ENCODE measurements around the gene OSBPL2. TPM values are rescaled to one million over a fixed set of nuclear protein-coding genes. Genes with fewer than 3 reads are reported as not detected.

The OSBPL2 gene
- total RNA-seq, 1 donor from 2014 or later = 37.9 TPM

GRCh38 chr20:62206388-62206775 is 31.9 kb upstream of the OSBPL2 start:
- intact Hi-C loops (cut with micrococcal nuclease) = no loop called here

- intact Hi-C loops (cut with micrococcal nuclease) = no loop called here
Observed at GRCh38 chr20:62208061-62208794, 30.1 kb upstream of the OSBPL2 start.

GRCh38 chr20:62208795-62209755 is 29.2 kb upstream of the OSBPL2 start:
- intact Hi-C loops (cut with micrococcal nuclease) = no loop called here

DNA sequence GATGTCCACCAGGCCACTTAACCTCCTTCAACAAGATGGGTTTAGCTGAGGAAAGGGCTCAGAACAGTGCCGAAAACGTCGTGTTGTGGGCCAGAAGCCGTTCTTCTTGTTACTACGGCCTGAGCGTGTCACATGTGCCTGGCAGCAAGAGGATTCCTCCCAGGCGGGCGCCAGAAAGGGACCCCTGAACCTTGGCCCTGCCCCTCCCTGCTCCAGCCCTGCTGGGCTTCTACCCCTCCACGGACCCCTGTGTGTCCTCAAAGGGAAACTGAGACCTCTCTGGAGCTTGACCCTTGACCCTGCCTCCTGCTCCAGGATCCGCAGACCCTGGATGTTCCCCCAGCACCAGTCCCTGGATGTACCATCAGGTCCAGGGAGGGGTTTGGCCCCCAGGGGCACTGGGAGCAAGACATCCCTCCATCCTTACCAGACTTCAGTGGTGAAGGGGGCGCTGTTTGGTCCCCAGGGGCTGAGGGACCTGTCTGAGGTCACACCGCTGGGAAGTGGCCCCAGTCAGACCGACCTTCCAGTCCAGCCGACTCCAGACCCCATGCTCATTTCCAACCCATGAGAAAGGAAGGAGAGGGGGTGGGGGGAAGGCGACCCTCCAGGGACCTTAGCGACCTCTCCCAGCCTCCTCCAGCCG is 28.3 kb upstream of the OSBPL2 start:
- intact Hi-C loops (cut with micrococcal nuclease) = no loop called here

DNA sequence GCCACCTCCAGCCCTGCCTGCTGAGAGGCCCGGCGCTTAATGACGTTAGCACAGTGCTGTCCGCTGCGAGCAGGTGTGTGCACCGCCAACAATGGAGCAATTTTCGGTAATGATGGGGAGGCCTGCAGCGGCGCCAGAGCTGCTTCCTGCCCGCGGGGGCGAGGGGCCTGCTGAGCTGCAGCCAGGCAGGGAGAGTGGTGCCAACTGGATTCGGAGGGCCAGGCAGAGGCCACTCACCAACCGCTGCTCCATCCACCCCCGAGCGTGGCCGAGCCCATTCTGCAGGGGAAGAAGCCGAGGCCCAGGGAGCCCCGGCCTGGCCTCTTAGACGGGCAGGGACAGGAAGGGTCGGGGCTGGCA is 27.8 kb upstream of the OSBPL2 start:
- intact Hi-C loops (cut with micrococcal nuclease) = no loop called here

DNA sequence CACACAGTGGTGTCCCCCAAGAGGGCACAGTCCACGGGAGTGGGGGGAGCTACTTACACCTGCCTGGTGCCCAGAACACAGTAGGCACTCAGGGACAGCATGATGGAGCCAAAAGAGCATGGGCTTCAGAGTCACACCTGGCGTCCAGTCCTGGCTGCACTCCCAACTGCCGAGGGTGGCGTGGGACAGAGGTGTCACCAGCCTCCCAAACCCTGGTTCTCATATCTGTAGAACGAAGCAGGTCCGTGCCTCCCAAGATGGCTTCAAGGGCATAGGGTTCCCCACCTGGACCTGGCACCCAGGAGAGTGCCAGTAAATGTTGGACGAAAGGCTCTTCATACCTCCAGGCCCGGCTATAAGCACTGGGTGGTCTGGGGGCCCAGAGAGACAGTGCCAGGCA is 27.1 kb upstream of the OSBPL2 start:
- intact Hi-C loops (cut with micrococcal nuclease) = no loop called here

DNA sequence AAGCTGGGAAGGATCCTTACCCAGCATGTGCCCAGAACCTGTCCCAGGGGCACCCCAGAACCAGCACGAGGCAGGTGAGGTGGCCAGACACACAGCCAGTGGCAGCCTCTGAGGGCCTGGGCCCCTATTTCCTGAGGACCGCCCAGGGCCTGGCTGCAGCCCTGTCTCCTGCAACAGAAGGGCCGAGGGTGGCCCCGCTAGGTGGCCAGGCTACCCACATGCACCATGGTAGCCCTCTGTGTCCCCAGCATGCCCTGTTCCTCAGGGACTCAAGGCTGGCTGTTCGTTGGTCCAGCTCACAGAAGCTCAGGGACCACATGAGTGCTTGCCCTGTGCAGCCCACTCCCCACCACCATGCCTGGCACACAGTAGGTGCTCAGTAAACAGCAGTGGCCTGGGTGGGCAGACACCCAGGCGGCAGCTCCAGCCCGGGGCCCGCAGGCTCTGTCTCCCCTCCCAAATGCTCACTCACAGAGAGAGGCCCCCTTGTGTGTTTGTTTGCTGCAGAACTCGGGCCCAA is 26.5 kb upstream of the OSBPL2 start:
- intact Hi-C loops (cut with micrococcal nuclease) = no loop called here

DNA sequence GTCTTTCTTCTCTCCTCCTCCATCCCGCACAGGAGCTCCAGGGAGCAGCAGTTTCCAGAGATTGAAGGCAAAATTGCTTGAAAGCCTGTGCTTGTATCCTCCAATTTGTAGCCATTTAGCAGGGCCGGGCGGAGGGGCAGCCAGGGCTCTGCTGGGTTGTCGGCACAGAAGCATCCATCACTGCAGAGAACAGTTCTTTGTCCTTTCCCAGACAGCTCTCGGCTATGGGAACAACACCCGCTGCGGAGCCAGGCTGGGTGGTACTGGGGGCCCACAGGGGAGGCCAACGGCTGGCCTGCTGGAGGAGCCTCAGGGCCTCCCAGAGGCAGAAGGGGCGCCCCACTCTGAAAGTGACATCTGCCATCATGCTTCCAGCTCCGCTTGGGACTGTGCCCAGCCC is 26.0 kb upstream of the OSBPL2 start:
- intact Hi-C loops (cut with micrococcal nuclease) = no loop called here

DNA sequence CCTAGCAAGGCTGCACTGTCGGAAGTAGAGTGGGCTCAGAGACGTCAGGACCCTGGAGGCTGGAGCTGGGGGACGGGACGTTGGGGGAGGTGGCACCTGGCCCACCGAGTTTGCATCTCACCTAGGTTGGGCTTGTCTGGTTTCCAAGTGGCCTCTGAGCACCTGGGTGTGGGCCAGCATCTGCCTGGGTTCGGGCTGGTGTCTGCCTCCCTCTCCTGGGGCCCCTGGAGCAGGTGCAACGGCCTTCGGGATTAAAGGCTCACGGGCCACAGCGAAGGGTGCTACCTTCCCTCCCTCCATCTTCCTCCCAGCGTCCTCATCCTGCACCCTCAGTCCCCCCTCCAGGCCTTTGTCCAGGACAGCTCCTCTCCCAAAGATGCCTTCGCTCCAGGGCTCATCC is 24.3 kb upstream of the OSBPL2 start:
- intact Hi-C loops (cut with micrococcal nuclease) = no loop called here

DNA sequence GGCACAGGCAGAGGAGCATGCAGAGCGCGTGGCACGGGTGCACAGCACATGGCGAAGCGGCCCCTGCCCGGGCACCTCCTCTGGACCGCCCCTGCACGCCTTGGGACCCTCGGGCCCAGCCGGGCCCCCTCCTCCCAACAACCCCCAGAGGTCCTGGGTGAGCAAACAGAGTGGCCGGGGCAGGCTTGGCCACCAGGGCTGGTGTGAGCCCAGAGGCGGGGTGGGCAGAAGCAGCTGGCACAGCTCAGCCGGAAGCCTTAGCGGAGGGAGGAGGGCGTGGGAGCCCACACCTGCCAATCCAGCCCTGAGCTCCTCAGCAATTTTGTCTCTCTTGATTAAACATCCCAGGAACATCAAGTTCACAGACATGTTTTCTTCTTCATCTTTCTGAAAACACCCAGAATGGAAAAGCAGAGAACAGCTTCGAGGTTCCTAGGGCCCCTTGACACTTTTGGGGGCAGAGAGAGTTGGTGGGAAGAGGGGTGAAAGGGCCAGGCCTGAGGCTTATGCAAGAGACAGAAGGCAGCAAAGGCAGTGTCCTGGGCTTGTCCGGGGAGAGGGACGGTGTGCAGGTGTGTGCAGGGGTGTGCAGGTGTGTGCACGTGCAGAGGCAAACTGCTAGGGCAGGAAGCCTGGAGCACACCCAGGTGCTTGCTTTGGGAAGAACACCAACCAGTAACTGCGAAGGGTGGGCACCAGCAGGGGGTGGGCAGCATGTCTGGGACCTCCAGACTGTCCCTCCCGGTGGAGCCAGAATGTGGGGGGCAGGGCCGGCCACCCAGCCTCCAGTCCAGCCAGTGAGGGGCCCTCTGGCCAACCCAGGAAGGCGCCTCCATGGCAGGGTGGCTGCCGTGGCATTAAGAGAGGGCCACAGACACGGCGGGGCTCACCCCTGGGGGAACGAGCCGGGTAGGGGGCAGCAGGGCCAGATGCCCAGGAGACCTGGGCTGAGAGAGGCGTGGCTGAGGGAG is 23.0 kb upstream of the OSBPL2 start:
- intact Hi-C loops (cut with micrococcal nuclease) = no loop called here

GRCh38 chr20:62215991-62216635 is 22.2 kb upstream of the OSBPL2 start:
- intact Hi-C loops (cut with micrococcal nuclease) = no loop called here

GRCh38 chr20:62216636-62217566 is 21.4 kb upstream of the OSBPL2 start:
- intact Hi-C loops (cut with micrococcal nuclease) = no loop called here

GRCh38 chr20:62217913-62218773 is 20.2 kb upstream of the OSBPL2 start:
- intact Hi-C loops (cut with micrococcal nuclease) = no loop called here

- intact Hi-C loops (cut with micrococcal nuclease) = no loop called here
Observed at GRCh38 chr20:62219101-62219991, 19.0 kb upstream of the OSBPL2 start.

- intact Hi-C loops (cut with micrococcal nuclease) = loop anchor here (1.0 kb wide), 2 partner anchors 18 to 38 kb away; partner anchors contain the start of gene OSBPL2
Observed at GRCh38 chr20:62219992-62220665, 18.2 kb upstream of the OSBPL2 start, which contains the start of gene HRH3. HRH3 (minus strand) TSS chr20:62220278; CDS start chr20:62219970, 308 bp downstream.
